Stomach (tissue), 4 donors: Measurements from ENCODE around the gene TAMM41.

ENCODE experiments used
- CTCF ChIP-seq, 7 experiments: fragments of 450-650 bp in 4 of 7; fragments of 200-600 bp in 3 of 7; sonication (generic) in 3 of 7; IDR thresholded peaks; one replicate each; pipeline ENCODE4 v1.5.1; 2016 to 2019; ENCODE audit warnings: antibody characterized with exemption in 7 of 7, control low read depth in 2 of 7, mild to moderate bottlenecking in 1 of 7
- POLR2A ChIP-seq, 4 donors: fragments of 450-650 bp; IDR thresholded peaks; one replicate each; pipeline ENCODE4 v1.6.1; 2016; ENCODE audit warnings: antibody characterized with exemption in 4 of 4, control low read depth in 2 of 4, mild to moderate bottlenecking in 1 of 4, moderate library complexity in 1 of 4

- TF ChIP-seq CTCF (IDR thresholded peaks at IDR 0.05), result no peak
- TF ChIP-seq POLR2A (IDR thresholded peaks at IDR 0.05), result no peak
Measured at GRCh38 chr3:11808231-11808630, 38.5 kb downstream of the TAMM41 start.
